ENCODE data around the gene SCAMP5. TPM values are rescaled to one million over a fixed set of nuclear protein-coding genes. Genes with fewer than 3 reads are reported as not detected.

The SCAMP5 gene
- total and polyA plus RNA-seq, 2 of the 13 experiments (the other 11 are each of a cell fraction or from before 2014, with no cell fraction given) = 34.3 to 49.0 TPM

- TF ChIP-seq REST (IDR thresholded peaks at IDR 0.05; ENCODE audit: borderline replicate concordance in 1 of 2, low read depth in 1 of 2, low read length in 2 of 2) (peak; percentile 94 to 99), ONECUT2 (CRISPR knock-in tag; IDR thresholded peaks at IDR 0.05) (no peak), BCL3 (CRISPR knock-in tag; IDR thresholded peaks at IDR 0.05) (peak; percentile 53; the same call in 1 of the 2 replicates), PATZ1 (CRISPR knock-in tag; IDR thresholded peaks at IDR 0.05) (peak; percentile 31; the same call in 1 of the 2 replicates), HCFC1 (IDR thresholded peaks at IDR 0.05; ENCODE audit: low read depth, low read length) (peak; percentile 32; the same call in 1 of the 2 replicates), CAMTA2 (CRISPR knock-in tag; IDR thresholded peaks at IDR 0.05; ENCODE audit: borderline replicate concordance) (peak; percentile 70; the same call in 1 of the 2 replicates), HMGXB4 (CRISPR knock-in tag; IDR thresholded peaks at IDR 0.05; ENCODE audit: borderline replicate concordance in 1 of 2, low read depth in 1 of 2) (peak in 1 of 2 experiments; percentile 21; a peak in 2 of 4 replicates), MYPOP (CRISPR knock-in tag; IDR thresholded peaks at IDR 0.05) (peak; percentile 72; the same call in 1 of the 2 replicates), TAF1 (CRISPR knock-in tag; IDR thresholded peaks at IDR 0.05) (peak; percentile 15; the same call in 1 of the 2 replicates), ZNF260 (CRISPR knock-in tag; IDR thresholded peaks at IDR 0.05; ENCODE audit: borderline replicate concordance, low read depth) (no peak), ZNF792 (CRISPR knock-in tag; IDR thresholded peaks at IDR 0.05) (peak; percentile 85; the same call in 1 of the 2 replicates), HDAC2 (CRISPR knock-in tag; IDR thresholded peaks at IDR 0.05) (peak; percentile 86), ZNF510 (CRISPR knock-in tag; IDR thresholded peaks at IDR 0.05; ENCODE audit: low read depth) (no peak), FOXO4 (CRISPR knock-in tag; conservative IDR thresholded peaks at IDR 0.05) (0 out of 2 replicates have a peak, but pooled peaks have one; percentile 9), ZNF660 (CRISPR knock-in tag; IDR thresholded peaks at IDR 0.05; ENCODE audit: borderline replicate concordance, low read depth) (0 out of 2 replicates have a peak, but pooled peaks have one; percentile 71), KLF11 (CRISPR knock-in tag; IDR thresholded peaks at IDR 0.05) (peak; percentile 90), ZNF317 (CRISPR knock-in tag; IDR thresholded peaks at IDR 0.05) (peak; percentile 86)
Measured at GRCh38 chr15:74995182-74995778, at the start of gene SCAMP5 (continued).

Measured in HepG2 (cell line).